Measurements from ENCODE around the gene CYTH1. TPM values are rescaled to one million over a fixed set of nuclear protein-coding genes. Genes with fewer than 3 reads are reported as not detected.

Gene CYTH1
- total RNA-seq, 2 experiments from 2014 or later: 73.0 to 148 TPM

DNA sequence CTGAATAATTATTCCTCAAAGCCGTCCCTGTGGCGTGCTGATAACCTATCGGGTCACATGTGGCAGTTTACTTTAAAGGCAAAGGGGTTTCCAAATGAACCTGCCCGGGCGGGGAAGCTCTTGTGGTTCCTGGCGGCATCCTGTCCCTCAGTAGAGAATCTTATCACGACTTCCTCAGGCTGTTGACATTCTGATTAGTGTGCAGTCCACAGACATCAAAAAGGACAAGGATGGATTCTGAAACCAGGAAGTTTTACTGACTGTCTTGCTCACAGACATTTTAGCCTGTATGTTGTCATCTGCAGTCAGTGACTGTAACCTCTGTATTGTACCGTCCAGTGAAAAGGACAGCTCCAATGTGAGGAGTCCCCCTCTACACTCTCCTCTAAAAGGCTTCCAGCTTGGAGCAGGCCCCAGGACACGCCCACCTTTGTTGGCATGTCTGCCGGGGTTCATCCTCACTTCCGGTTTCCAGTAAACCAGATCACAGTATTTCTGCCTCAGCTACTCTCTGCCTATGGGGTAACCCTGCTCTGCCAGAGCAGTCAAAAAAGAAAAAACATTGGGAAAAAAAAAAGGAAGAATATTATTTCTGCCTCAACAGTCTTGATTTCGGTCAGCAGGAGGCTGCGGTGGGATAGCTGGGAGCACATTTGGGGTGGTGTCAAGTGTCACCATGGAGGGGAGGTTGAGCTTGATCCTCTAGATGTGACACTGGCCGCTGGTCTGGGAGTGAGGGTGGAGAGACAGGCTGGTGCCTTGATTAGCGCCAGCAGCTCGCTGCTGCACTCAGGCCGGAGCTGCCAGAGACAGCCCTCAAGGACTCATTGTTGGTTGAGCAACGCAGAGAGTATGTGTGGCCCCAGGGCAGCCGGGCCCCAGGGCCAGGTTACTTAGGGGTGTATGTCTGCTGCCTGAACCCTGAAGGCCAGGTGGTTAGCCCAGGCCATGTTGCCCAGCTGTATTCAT is 115.8 kb downstream of the CYTH1 start:
- no TSS peak for BruUV-seq (replicated peaks)
- ChIA-PET POLR2A (interaction anchor here (0.6 kb wide), 1 partner anchor 197 kb away, joined by 4 read pairs; no protein-coding TSS in a partner anchor), CTCF (ENCODE audit: unreplicated experiment) (no interaction called here)
- TF ChIP-seq, protein P1, sequence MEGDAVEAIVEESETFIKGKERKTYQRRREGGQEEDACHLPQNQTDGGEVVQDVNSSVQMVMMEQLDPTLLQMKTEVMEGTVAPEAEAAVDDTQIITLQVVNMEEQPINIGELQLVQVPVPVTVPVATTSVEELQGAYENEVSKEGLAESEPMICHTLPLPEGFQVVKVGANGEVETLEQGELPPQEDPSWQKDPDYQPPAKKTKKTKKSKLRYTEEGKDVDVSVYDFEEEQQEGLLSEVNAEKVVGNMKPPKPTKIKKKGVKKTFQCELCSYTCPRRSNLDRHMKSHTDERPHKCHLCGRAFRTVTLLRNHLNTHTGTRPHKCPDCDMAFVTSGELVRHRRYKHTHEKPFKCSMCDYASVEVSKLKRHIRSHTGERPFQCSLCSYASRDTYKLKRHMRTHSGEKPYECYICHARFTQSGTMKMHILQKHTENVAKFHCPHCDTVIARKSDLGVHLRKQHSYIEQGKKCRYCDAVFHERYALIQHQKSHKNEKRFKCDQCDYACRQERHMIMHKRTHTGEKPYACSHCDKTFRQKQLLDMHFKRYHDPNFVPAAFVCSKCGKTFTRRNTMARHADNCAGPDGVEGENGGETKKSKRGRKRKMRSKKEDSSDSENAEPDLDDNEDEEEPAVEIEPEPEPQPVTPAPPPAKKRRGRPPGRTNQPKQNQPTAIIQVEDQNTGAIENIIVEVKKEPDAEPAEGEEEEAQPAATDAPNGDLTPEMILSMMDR (conservative IDR thresholded peaks at IDR 0.05; ENCODE audit: low read length): no peak
- no peak for TF ChIP-seq EZH2phosphoT487 (IDR thresholded peaks at IDR 0.05; ENCODE audit: borderline replicate concordance, low read depth, low read length)
- Histone ChIP-seq H2AFZ (ENCODE audit: low read length) (peak overlapping the region; percentile 73), H3K27ac (ENCODE audit: low read depth, low read length, poor library complexity, severe bottlenecking) (no peak overlapping the region), H3K36me3 (ENCODE audit: insufficient read depth, low read length) (no peaks in the 10 kb centered on the region), H3K4me3 (ENCODE audit: low read depth, low read length, poor library complexity, severe bottlenecking) (no peak overlapping the region), H4K20me1 (ENCODE audit: insufficient read depth, low read length) (no peaks in the 10 kb centered on the region), H3K4me1 (ENCODE audit: insufficient read depth, low read length, poor library complexity, severe bottlenecking) (peaks cover 11% of the 10 kb centered on the region), H3K79me2 (ENCODE audit: insufficient read depth, low read depth, low read length) (no peaks in the 10 kb centered on the region), H3K9me2 (ENCODE audit: insufficient read depth, low read length) (no peaks in the 10 kb centered on the region), H3K9me3 (ENCODE audit: low read length) (no peaks in the 10 kb centered on the region), H3K4me2 (ENCODE audit: low read length) (peak overlapping the region; percentile 2; the same call in 1 of the 2 replicates)
- intact Hi-C loops (cut with micrococcal nuclease; ENCODE audit: unreplicated experiment): no loop called here
- DNase-seq (ENCODE audit: low spot score): peak; percentile 45

DNA sequence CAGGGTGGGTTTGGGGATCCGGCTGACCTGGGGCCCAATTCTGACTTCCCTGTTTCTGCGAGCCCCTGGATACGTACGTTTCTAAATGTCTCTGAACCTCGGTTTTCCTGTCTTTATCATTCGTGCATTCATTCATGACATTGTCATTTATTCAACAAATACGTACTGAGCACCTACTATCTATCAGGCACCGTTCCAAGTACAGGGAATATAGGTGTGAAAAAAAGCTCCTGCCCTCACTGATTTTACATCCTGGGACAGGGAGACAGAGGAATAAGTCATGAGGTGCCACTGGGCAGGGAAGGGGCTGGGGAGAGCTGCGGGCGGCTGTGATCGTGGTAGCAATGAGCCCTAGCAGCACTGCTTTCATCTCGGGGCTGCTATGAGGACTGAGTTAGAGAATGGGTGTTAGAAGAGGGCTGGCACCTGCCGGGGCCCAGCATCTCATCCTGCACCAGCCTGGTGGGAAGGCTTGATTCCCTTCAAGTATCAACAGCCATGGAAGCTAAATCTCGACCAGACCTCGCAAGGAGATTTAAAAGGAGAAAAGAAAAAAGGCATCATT is 116.6 kb downstream of the CYTH1 start:
- no peaks in the 10 kb centered on the region for H3K79me2 ChIP-seq (ENCODE audit: insufficient read depth, low read depth, low read length)
- H2AFZ ChIP-seq (ENCODE audit: low read length): peak overlapping the region; percentile 73; the same call in 1 of the 2 replicates
- ChIA-PET CTCF (ENCODE audit: unreplicated experiment) (no interaction called here), POLR2A (interaction anchor here (0.6 kb wide), 1 partner anchor 196 kb away, joined by 4 read pairs; no protein-coding TSS in a partner anchor)
- H3K4me1 ChIP-seq (ENCODE audit: insufficient read depth, low read length, poor library complexity, severe bottlenecking): peaks cover 11% of the 10 kb centered on the region
- TF ChIP-seq, protein P1 (conservative IDR thresholded peaks at IDR 0.05; ENCODE audit: low read length): no peak
- no peak for TF ChIP-seq EZH2phosphoT487 (IDR thresholded peaks at IDR 0.05; ENCODE audit: borderline replicate concordance, low read depth, low read length)
- H3K9me2 ChIP-seq (ENCODE audit: insufficient read depth, low read length): no peaks in the 10 kb centered on the region
- no peaks in the 10 kb centered on the region for H4K20me1 ChIP-seq (ENCODE audit: insufficient read depth, low read length)
- H3K9me3 ChIP-seq (ENCODE audit: low read length): no peaks in the 10 kb centered on the region
- no peak overlapping the region for H3K4me2 ChIP-seq (ENCODE audit: low read length)
- H3K4me3 ChIP-seq (ENCODE audit: low read depth, low read length, poor library complexity, severe bottlenecking): no peak overlapping the region
- BruUV-seq (replicated peaks): no TSS peak
- H3K36me3 ChIP-seq (ENCODE audit: insufficient read depth, low read length): no peaks in the 10 kb centered on the region
- intact Hi-C loops (cut with micrococcal nuclease; ENCODE audit: unreplicated experiment): no loop called here
- no peak for DNase-seq (ENCODE audit: low spot score)
- H3K27ac ChIP-seq (ENCODE audit: low read depth, low read length, poor library complexity, severe bottlenecking): no peak overlapping the region

All from OCI-LY7 (cell line).